Epithelial cell of esophagus (primary cell): Measurements from ENCODE around the gene OLFML2A.
"Not testable (repeated sequence)": the region's sequence is repeated elsewhere in the genome, so short reads cannot be mapped to it uniquely, and the experiment has no call there.

Source experiments
- DNase-seq: peaks from one replicate; pipeline ENCODE4 v3.0.0; 2010; ENCODE audit warnings: low read depth
- H3K4me3 ChIP-seq: 2 replicates; pipeline ENCODE4 v1.5.1; 2011; ENCODE audit warnings: mild to moderate bottlenecking, low read length, control low read depth
- TF ChIP-seq, protein P1 (sequence below): IDR thresholded peaks from 2 replicates; pipeline ENCODE4 v1.5.1; 2011; ENCODE audit warnings: low read depth, mild to moderate bottlenecking, low read length, control low read depth, inconsistent platforms; ENCODE audit not compliant: insufficient read depth; ENCODE audit errors: missing control alignments

The OLFML2A gene

DNA sequence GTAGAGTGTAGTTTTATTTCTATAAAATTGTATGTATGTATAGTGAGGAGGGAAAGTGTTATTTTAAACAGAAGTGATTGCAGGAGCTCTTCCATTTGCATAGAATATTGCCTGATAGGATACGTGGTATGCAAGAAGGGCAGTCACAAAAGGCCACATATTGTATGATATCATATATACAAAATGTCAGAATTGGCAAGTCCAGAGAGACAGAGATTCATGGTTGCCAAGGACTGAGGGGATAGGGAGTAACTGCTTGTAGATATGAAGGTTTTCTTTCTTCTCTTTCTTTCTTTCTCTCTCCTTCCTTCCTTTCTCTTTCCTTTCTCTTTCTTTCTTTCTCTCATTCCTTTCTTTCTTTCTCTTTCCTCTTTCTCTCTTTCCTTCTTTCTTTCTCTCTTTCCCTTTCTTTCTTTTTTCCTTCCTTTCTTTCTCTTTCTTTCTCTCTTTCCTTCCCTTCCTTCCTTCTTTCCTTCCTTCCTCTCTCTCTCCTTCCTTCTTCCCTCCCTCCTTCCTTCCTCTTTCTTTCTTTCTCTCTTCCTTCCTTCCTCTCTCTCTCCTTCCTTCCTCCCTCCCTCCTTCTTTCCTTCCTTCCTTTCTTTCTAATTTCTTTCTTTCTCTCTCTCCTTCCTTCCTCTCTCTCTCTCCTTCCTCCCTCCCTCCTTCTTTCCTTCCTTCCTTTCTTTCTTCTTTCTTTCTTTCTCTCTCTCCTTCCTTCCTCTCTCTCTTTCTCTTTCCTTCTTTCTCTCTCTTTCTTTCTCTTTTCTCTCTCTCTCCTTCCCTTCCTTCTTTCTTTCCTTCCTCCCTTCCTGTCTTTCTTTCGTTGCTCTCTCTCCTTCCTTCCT, 51.8 kb downstream of the OLFML2A start:
- no peak overlapping the region for H3K4me3 ChIP-seq
- TF ChIP-seq, protein P1, sequence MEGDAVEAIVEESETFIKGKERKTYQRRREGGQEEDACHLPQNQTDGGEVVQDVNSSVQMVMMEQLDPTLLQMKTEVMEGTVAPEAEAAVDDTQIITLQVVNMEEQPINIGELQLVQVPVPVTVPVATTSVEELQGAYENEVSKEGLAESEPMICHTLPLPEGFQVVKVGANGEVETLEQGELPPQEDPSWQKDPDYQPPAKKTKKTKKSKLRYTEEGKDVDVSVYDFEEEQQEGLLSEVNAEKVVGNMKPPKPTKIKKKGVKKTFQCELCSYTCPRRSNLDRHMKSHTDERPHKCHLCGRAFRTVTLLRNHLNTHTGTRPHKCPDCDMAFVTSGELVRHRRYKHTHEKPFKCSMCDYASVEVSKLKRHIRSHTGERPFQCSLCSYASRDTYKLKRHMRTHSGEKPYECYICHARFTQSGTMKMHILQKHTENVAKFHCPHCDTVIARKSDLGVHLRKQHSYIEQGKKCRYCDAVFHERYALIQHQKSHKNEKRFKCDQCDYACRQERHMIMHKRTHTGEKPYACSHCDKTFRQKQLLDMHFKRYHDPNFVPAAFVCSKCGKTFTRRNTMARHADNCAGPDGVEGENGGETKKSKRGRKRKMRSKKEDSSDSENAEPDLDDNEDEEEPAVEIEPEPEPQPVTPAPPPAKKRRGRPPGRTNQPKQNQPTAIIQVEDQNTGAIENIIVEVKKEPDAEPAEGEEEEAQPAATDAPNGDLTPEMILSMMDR: no peak
- no peak for DNase-seq

DNA sequence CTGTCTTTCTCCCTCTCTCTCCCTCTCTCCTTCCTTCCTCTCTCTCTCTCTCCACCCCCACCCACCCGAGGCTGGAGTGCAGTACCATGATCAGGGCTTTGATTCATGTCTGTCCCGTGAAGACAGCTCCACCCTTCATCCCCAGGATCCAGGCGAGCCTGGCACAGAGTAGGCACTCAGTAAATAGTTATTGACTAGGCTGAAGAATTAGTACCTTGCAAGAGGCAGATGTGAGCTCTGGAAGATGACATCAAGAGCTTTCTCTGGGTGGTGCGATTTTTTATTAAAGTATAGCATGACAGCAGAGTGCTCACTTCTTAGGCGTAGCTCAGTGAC, 52.4 kb downstream of the OLFML2A start:
- DNase-seq: no peak
- H3K4me3 ChIP-seq: no peak overlapping the region
- TF ChIP-seq, protein P1: no peak

DNA sequence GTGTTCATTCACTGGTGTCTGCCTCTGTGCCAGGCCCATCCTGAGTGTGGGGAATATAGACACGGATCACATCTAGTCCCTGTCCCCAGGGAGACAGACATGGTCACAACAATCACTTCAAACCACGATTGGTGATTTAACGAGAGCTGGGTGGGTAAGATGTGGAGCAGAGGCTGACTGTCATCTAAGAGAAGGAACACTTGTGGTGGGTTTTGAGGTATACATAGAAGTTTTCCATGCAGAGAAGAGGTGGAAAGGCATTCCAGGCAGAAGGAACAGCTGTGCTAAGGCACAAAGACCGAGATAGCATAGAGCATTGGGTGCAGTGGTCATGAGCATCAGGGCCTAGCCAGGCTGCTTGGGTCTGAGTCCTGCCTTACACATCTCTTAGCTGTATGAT, 53.7 kb downstream of the OLFML2A start:
- no peak for DNase-seq
- no peak overlapping the region for H3K4me3 ChIP-seq
- TF ChIP-seq, protein P1: no peak

DNA sequence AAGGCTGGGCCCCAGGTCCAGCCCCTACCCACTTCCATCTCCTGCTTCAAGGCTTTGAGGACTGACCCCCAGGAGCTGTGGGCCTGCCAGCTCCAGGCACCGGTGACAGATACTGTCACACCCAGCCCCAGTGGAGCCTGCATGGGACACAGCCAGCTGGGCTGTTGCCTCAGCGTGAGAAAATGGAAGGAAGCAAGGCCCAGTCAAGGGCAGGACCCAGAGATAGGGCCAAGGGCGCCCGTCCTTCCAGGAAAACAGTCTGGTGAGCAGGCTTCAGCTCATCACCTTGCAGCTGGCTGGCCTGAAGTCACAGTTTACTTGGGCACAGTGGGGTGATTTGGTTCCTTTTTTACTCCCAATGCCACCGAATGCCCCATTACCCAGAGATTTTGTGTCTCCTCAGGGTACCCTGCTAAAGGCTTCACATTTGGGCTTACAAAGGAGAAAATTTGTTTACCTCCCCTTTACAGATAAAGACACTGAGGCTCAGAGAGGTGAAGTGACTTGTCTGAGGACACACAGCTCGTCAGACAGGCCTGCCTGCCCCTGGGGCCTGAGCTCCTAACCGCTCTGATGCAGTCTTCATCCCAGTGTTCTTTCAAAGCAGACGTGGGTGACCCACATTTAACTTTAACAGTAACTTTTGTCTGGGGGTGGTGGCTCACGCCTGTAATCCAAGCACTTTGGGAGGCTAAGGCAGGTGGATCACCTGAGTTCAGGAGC, 54.9 kb downstream of the OLFML2A start:
- no peak for DNase-seq
- TF ChIP-seq, protein P1: no peak
- no peak overlapping the region for H3K4me3 ChIP-seq

DNA sequence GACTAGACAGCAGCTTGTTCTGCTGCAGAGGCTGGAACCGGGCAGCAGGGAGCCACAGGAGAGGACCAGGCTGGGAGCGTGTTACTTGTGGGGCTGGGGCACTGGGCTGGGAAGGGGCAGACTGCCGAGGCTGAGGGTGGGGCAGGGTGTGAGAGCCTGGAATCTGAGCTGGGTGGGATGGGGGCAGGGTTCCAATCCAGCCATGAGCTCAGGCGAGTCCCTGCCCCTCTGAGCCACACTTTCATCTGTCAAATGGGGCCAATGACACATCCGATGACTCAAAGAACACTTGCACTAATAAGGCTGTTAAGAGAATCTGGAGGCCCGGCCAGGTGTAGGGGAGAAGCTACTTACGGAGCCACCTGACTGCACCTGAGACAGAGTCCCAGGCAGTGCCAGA, 57.7 kb downstream of the OLFML2A start:
- H3K4me3 ChIP-seq: no peak overlapping the region
- TF ChIP-seq, protein P1: no peak
- DNase-seq: peak; percentile 98

DNA sequence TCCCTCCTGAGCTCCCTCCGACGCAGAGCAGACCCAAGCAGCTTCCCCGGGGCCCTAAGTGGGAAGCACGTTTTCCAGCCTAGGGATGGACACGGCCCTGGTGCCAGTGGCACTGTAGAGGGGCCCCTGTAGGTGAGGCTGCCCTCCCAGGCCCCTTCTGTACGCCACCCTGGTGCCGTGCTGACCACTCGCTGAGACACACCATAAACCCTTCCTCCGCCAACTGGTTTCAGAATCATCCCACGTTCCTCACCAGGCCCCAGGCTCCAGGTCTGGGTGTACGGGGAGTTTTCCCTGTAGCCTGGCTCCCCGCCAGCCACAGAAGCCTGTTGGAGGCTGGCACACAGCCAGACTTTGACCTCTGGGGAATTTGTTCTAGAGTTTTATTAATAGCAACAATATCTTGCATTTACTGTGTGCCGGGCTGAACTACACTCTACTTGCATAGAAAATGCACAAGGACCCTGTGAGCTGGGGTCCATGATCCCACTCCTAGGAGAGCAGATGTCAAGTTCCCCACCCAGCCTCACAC, 58.2 kb downstream of the OLFML2A start:
- DNase-seq: peak; percentile 76
- TF ChIP-seq, protein P1: no peak
- H3K4me3 ChIP-seq: no peak overlapping the region

DNA sequence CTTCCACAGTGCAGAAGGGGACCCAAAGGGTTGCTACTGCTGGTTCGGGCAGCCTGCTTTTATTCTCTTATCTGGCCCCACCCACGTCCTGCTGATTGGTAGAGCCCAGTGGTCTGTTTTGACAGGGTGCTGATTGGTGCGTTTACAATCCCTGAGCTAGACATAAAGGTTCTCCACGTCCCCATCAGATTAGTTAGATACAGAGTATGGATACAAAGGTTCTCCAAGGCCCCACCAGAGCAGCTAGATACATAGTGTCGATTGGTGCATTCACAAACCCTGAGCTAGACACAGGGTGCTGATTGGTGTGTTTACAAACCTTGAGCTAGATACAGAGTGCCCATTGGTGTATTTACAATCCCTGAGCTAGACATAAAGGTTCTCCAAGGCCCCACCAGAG, 61.2 kb downstream of the OLFML2A start:
- not testable (repeated sequence) for H3K4me3 ChIP-seq, DNase-seq

DNA sequence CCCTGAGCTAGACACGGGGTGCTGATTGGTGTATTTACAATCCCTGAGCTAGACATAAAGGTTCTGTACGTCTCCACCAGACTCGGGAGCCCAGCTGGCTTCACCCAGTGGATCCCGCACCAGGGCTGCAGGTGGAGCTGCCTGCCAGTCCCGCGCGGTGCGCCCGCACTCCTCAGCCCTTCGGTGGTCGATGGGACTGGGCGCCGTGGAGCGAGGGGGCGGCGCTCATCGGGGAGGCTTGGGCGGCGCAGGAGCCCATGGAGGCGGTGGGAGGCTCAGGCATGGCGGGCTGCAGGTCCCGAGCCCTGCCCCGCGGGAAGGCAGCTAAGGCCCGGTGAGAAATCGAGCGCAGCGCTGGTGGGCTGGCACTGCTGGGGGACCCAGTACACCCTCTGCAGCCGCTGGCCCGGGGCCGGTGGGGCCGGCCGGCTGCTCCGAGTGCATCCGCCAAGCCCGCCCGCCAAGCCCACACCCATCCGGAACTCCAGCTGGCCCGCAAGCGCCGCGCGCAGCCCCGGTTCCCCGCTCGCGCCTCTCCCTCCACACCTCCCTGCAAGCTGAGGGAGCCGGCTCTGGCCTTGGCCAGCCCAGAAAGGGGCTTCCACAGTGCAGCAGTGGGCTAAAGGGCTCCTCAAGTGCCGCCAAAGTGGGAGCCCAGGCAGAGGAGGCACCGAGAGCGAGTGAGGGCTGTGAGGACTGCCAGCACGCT, 61.8 kb downstream of the OLFML2A start:
- not testable (repeated sequence) for DNase-seq, H3K4me3 ChIP-seq
